ENCODE measurements around the gene KY. TPM values are rescaled to one million over a fixed set of nuclear protein-coding genes. Genes with fewer than 3 reads are reported as not detected.
"Not testable (repeated sequence)": the region's sequence is repeated elsewhere in the genome, so short reads cannot be mapped to it uniquely, and the experiment has no call there.

KY gene
- total RNA-seq, 1 donor from 2014 or later, result 3.7 TPM

DNA sequence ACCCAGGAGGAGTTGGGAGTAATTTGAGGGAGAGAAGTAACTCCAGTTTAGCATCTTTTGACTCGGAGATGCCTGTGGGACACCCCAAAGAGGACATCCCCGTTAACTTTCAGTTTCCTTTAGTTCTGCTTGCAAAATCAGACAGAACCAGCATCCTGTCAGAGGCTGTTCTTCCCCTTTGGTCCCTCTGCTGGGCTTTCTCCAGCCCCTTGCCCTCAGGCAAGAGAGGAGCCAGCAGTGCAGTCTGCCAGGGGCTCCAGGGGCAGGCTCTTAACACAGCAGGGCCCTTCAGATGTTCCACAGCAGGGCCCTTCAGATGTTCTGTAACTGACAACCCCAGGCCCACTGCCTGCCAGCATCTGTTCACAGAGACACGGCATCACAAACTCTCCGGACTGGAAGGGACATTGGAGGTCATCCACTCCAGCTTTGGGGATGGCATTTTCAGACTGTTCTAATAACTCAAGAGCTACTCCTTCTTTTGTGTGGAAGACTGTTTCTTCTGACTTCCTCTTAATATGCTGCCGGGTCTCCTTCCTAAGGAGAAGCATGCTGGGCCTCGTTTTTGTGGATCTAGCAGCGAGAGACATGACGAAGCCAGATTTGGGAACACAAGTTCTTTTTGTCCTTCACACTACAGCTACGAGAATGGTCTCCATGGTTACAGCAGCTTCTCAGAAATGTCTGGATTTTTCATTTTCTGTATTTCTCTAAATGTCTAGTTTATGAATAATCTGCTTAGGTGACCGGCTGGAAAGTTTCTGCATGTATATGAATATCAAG lies 51.9 kb downstream of the KY start:
- H3K36me3 ChIP-seq, result no peaks in the 10 kb centered on the region
- H3K4me3 ChIP-seq, result no peak overlapping the region
- no peaks in the 10 kb centered on the region for H3K9me3 ChIP-seq
- H3K27ac ChIP-seq, result no peak overlapping the region
- DNase-seq (ENCODE audit: extremely low spot score in 2 of 2), result peak in 1 of 2 donors; percentile 77
- no peaks in the 10 kb centered on the region for H3K4me1 ChIP-seq
- intact Hi-C loops (cut with DNase I), result no loop called here
- H3K27me3 ChIP-seq, result no peaks in the 10 kb centered on the region
- TF ChIP-seq POLR2A (IDR thresholded peaks at IDR 0.05) (no peak), POLR2AphosphoS5 (IDR thresholded peaks at IDR 0.05; ENCODE audit: insufficient read depth in 1 of 2, low read depth in 1 of 2) (no peak), CTCF (IDR thresholded peaks at IDR 0.05) (no peak)

DNA sequence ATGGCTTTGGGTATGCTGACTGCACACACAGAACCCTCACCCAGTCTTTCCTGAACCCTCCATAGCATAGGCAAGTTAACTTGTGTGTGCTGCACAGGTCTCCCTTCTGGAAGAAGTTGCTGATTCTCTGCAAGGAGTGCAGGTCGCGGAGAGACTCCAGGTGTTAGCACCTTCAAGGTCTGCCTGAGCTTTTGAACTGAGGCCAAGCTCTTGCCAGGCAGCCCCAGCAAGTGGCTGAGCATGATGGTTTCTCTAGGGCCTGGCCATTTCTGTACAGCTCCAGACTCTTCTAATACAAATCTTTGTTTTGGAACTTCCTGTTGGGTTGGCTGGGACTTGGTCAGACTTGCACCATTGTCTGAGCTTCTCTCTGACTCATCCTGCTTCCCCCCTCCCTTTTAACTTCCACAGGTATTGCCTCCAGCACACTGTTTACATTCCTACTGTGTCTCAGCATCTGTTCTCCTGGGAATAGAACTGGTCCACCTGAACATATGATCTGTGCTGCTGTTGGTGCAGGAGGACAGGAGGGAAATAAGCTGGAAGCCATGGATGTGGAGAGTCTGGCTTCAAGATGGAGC lies 53.3 kb downstream of the KY start:
- Histone ChIP-seq H3K36me3 (no peaks in the 10 kb centered on the region), H3K27me3 (no peaks in the 10 kb centered on the region), H3K4me1 (no peaks in the 10 kb centered on the region), H3K9me3 (no peaks in the 10 kb centered on the region), H3K4me3 (no peak overlapping the region), H3K27ac (no peak overlapping the region)
- DNase-seq (ENCODE audit: extremely low spot score in 2 of 2), result no peak
- intact Hi-C loops (cut with DNase I), result no loop called here
- TF ChIP-seq POLR2A (IDR thresholded peaks at IDR 0.05) (no peak), CTCF (IDR thresholded peaks at IDR 0.05) (no peak), POLR2AphosphoS5 (IDR thresholded peaks at IDR 0.05; ENCODE audit: insufficient read depth in 1 of 2, low read depth in 1 of 2) (no peak)

GRCh38 chr3:134594986-134595385 lies 55.8 kb downstream of the KY start:
- H3K27me3 ChIP-seq; H3K4me1 ChIP-seq; DNase-seq (ENCODE audit: extremely low spot score in 2 of 2); H3K27ac ChIP-seq; H3K4me3 ChIP-seq; intact Hi-C loops (cut with DNase I); H3K9me3 ChIP-seq; H3K36me3 ChIP-seq: not testable (repeated sequence)

DNA sequence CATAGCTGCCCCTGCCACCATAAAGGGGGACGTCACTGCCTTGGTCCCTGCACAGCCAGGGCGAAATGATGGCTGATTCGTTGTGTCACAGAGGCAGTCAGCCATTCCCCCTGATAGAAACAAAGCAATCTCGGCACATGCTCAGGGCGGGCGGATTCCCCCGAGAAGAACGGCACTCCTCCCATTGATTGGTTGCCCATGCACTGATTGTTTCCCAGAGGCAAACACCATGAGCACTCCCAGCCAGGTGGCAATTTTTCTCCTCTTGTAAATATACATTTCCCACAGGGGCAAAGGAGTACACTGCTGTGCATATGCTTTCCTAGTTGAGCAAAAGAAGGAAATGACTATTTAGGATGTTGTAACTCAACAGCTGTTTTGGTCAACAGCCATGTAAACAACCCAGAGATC lies 56.5 kb downstream of the KY start:
- TF ChIP-seq POLR2AphosphoS5 (IDR thresholded peaks at IDR 0.05; ENCODE audit: insufficient read depth in 1 of 2, low read depth in 1 of 2), result no peak
- TF ChIP-seq POLR2A (IDR thresholded peaks at IDR 0.05), result no peak
- TF ChIP-seq CTCF (IDR thresholded peaks at IDR 0.05), result no peak
- DNase-seq (ENCODE audit: extremely low spot score in 2 of 2), result no peak
- H3K4me3 ChIP-seq, result no peak overlapping the region
- intact Hi-C loops (cut with DNase I), result no loop called here
- no peaks in the 10 kb centered on the region for H3K36me3 ChIP-seq
- H3K27ac ChIP-seq, result no peak overlapping the region
- H3K9me3 ChIP-seq, result no peaks in the 10 kb centered on the region
- H3K27me3 ChIP-seq, result no peaks in the 10 kb centered on the region
- no peaks in the 10 kb centered on the region for H3K4me1 ChIP-seq

DNA sequence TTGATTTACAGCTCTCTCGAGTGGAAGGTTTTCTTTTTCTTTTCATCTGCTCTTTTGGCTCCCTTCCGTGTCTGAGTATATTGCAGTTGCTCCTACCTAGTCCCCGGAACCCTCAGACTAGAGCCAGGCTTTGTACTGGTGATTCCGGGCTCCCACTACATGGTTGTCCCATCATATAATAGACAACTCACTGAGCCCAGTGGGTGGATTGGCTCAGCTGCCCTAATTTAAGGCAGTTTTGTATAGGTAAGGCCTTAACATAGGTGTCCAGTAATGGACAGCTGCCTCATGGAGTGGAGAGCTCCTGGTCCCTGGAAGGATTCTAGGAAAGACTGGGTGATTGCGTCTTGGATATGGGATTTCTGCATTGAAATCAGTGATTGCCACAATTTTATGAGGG lies 58.0 kb downstream of the KY start:
- Histone ChIP-seq H3K27ac (no peak overlapping the region), H3K4me1 (no peaks in the 10 kb centered on the region), H3K4me3 (no peak overlapping the region), H3K36me3 (no peaks in the 10 kb centered on the region), H3K9me3 (no peaks in the 10 kb centered on the region), H3K27me3 (no peaks in the 10 kb centered on the region)
- no peak for TF ChIP-seq POLR2AphosphoS5 (IDR thresholded peaks at IDR 0.05; ENCODE audit: insufficient read depth in 1 of 2, low read depth in 1 of 2)
- no peak for TF ChIP-seq CTCF (IDR thresholded peaks at IDR 0.05)
- no peak for TF ChIP-seq POLR2A (IDR thresholded peaks at IDR 0.05)
- intact Hi-C loops (cut with DNase I), result no loop called here
- DNase-seq (ENCODE audit: extremely low spot score in 2 of 2), result peak in 1 of 2 donors; percentile 65

Measured in vagina (tissue), 2 donors.